IPS-11a (cell line): Measurements from ENCODE around the gene APBB2.

Source experiments
- H3K4me3 ChIP-seq: one replicate; pipeline ENCODE4 v1.5.1; 2013; ENCODE audit warnings: low read depth, low read length, control low read depth

The APBB2 gene

GRCh38 chr4:41216294-41217019 lies 2.1 kb upstream of the APBB2 start:
- H3K4me3 ChIP-seq: peak overlapping the region; percentile 73

DNA sequence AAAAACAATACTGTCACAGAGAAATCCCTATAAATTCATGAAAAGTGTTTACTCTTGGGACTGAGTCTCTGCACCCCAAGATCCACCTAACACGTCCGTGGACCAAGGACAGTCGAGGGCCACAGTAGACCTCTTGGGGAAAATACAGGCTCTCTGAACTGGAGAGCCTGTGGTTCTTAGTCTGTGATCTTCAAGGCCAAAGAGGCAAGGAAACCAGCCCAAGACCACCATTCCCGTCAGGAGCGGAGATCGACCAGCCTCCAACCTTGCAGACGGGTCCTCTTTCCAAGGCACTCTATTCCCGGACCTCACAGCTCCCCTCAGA lies 1.6 kb upstream of the APBB2 start:
- H3K4me3 ChIP-seq: peak overlapping the region; percentile 60

DNA sequence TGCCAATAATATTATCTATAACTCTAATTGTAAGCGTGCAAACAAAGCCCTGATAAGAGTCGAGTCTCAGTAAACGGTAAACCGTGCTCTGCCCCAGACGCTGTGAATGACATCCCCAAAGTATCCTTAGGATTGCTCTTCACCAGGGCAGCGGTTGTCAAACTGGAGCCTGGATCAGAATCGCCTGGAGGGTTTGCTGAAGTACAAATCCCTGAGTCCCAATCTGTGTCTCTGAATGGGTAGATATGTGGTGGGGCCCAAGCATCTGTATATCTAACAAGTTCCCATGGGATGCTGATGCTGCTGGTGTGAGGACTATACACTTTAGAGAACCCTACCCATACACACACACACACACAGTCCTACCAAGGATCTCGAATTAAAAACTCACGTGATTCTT lies 813 bp upstream of the APBB2 start:
- no peak overlapping the region for H3K4me3 ChIP-seq

- no peak overlapping the region for H3K4me3 ChIP-seq
Observed at GRCh38 chr4:41214825-41215146, 444 bp upstream of the APBB2 start.

GRCh38 chr4:41213625-41214135 lies 662 bp downstream of the APBB2 start:
- peak overlapping the region; percentile 83 for H3K4me3 ChIP-seq

DNA sequence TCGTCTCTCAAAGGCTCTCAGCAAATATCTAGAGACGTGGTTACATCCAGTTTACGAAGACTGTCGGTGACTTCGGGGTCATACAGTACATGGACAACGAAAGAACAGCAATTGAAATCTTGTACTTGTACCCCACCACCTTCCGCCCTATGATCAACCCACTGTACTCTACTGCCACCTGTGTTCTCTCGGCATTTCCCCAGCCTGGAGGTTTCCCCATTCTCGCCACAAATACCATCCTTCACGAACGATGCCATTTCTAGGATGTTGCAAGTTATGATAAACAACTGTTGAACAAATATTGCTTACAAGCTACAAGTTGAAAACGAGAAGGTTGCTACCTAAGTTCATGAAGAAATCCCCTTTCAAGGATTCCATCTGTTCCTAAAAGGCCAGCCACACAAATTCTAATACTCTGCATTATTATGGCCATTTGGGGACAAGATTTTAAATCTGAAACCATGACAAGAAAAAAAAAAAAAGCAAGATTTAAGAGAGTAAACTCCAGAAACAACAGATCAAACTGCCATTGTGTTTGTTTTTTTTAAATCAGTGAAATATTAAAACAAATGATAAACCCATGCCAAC lies 1.6 kb downstream of the APBB2 start:
- peak overlapping the region; percentile 83 for H3K4me3 ChIP-seq

- no peak overlapping the region for H3K4me3 ChIP-seq
Observed at GRCh38 chr4:41211951-41212615, 2.3 kb downstream of the APBB2 start.

DNA sequence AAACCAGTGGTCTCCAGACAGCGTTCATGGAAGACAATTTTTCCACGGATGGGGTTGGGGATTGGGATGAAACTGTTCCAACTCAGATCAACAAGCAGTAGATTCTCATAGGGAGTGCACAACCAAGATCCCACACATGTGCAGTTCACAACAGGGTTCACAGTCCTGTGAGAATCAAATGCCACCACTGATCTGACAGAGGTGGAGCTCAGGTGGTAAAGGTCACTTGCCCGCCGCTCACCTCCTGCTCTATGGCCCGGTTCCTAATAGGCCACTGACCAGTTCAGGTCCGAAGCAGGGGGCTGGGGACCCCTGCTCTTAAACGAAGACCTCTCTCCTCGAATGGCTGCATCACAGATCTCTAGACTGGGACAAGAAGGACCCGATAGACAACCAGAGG lies 4.4 kb downstream of the APBB2 start:
- no peak overlapping the region for H3K4me3 ChIP-seq

- no peak overlapping the region for H3K4me3 ChIP-seq
Observed at GRCh38 chr4:41209187-41209586, 5.2 kb downstream of the APBB2 start.

DNA sequence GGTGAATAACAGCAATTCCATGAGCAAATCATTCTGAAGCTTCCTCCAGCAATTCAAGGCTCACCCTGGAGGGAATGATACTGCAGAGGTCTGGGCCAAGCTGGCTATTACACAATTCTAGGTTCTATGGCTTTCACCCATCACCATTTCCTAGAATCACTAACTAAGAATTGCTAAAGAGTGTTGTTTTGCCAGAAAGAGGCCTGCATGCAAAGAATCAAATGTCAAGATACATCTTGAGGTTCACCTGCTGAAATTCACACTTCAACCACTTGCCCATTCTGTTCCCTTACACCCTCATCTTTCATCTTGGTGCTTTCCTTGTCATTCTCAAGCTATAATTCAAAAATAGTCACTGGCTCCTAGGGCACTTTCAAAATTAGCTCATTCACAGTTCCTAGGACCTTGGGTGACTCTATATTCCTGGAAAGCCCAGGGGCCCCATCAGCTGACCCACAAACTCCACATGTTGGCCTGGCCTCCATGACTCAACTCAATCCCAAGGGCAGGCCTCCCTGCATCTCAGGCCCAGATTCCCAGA lies 7.0 kb downstream of the APBB2 start:
- H3K4me3 ChIP-seq: no peak overlapping the region

- H3K4me3 ChIP-seq: no peak overlapping the region
Observed at GRCh38 chr4:41205854-41206460, 8.4 kb downstream of the APBB2 start.

- no peak overlapping the region for H3K4me3 ChIP-seq
Observed at GRCh38 chr4:41205130-41205529, 9.2 kb downstream of the APBB2 start.

DNA sequence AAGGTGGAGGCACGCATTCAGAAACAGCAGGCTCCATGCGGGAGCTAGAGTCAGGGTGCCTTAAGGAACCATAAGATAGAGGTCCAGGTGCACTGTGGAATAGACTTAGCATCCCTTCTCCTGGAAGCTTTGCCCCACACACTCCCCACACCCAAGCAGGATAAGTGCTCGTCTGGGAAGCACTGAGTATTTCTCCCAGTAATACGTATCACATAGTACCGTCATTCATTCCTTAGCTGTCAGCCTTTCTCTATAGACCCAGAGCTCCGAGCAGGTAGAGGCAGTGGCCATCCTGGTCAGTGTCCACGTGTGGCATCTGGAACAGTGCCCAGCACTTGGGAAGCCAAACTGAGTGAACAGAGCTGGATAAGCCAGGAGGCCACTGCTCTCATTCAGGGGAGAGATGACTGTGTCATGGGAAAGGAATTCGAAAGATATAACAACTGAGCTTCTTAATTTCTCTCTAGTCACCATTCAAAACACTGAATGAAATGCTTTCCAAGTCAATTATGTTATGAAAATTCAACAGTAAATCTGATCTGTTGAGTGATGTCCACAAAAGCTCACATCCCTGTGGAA lies 9.9 kb downstream of the APBB2 start:
- H3K4me3 ChIP-seq: no peak overlapping the region

- no peak overlapping the region for H3K4me3 ChIP-seq
Observed at GRCh38 chr4:41203841-41204240, 10.5 kb downstream of the APBB2 start.

DNA sequence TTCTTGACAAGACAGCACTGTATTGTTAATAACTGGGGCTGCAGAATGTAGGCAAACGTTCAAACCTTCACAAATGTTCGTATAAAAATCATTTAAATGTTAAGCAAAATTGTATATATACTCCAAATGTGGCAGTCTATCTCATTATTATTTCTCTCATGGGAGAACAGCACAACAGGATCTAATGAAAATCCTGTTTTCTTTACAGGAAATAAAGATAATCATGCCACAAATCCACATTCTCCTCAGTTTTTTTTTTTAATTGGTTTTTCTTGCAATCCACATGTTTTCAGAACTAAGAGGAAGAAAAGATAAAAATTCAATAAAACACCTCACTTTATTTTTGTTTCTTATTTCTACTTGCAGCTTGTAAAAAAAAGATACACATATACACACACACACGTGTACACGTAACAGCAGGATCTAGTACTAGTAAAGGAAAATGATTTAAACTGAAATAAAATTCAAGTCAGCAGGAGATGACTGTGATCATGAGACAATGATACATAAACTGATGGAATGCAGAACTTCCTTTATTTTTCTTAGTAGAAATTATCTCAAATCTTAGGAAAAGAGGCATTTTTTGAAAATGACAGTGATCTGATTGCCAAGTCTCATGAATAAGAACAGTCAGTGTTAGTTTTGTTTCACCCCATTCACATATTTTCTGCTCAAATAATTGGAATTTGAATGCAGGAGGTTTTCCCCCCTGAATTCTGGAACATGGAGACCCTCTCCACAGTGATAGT lies 11.3 kb downstream of the APBB2 start:
- H3K4me3 ChIP-seq: no peak overlapping the region

DNA sequence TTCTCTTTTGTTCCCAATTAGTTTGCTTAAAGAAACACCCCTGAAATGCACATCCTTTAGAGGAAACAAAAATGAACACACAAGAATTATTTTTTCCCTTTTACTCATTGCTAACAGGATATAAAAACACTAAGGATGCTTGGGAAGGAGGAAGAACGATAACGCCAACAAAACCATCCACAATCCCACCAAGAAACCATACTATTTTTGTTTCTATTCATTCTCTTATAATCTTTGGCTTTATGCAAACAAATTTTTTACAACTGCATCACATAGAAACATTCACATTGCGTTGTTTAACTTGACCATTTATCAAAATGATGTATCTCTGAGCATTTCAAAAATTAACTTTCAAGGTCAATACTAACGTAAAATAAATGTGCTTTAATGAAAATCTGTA lies 12.0 kb downstream of the APBB2 start:
- no peak overlapping the region for H3K4me3 ChIP-seq

DNA sequence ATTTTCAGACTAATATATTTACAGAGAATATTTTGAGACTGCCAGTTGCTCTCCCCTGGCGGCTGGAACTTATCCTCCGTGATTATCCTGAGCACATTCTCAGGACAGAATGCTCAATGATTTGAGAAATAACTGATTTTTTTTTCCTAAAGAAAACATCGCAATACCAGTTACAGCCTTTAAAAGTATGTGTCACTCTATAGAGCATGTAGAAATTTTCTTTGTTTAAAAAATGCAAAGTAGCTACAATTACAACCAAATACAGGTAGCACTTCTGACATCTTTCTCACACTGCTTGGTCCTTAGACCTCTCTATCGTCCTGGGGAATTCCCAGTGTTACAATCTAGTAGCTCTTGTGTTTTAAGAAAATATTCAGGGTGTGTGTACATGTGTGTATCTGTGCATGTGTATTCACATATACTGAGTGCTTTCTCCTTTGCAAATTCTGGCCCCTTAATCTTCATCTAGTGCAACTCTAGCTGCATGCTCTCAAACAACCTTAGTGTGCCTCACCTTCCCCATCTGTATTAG lies 13.8 kb downstream of the APBB2 start:
- no peak overlapping the region for H3K4me3 ChIP-seq

GRCh38 chr4:41199788-41200187 lies 14.6 kb downstream of the APBB2 start:
- no peak overlapping the region for H3K4me3 ChIP-seq

GRCh38 chr4:41197996-41198395 lies 16.3 kb downstream of the APBB2 start:
- no peak overlapping the region for H3K4me3 ChIP-seq

DNA sequence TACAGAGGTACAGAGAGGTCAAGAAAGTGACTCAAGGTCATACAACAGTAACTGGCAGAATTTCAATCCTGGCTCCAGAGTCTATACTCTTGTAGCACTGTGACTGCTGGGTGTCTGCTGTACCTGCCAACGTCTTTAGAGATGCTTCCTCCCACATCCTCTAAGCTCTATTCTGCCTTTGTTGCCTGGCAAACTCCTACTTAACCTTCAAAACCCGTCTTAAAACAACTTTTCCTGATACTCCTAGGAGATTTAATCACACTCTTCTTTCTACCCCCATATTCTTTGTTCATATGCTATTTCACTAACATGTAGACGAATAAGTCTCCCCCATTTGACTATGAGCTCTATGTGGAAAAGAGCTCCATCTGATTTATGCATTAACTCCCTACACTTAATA lies 16.8 kb downstream of the APBB2 start:
- H3K4me3 ChIP-seq: no peak overlapping the region
